AG04450 (cell line): ENCODE data around the gene PRTG. TPM values are rescaled to one million over a fixed set of nuclear protein-coding genes. Genes with fewer than 3 reads are reported as not detected.

Experiments
- CTCF ChIA-PET: fragments of 300-600, 350-600 bp; formaldehyde crosslinking; extraction: SDS; loops from one replicate; lab custom pipeline; 2022; ENCODE audit warnings: antibody characterized with exemption, inconsistent platforms; lab: Charles Lee
- POLR2A ChIA-PET: fragments of 350-600 bp; formaldehyde crosslinking; extraction: SDS; loops from one replicate; lab custom pipeline; 2021; ENCODE audit warnings: antibody characterized with exemption, inconsistent platforms; lab: Yijun Ruan, JAX
- DNase-seq: peaks from one replicate; pipeline ENCODE4 v3.0.0-alpha.2; 2011; ENCODE audit warnings: low read depth, low spot score
- H3K27ac ChIP-seq: one replicate; pipeline ENCODE4 v1.5.1; 2012; ENCODE audit warnings: low read depth, low read length, control low read depth
- H3K27me3 ChIP-seq: one replicate; pipeline ENCODE4 v1.6.0; 2012; ENCODE audit warnings: low read length; ENCODE audit not compliant: control insufficient read depth, insufficient read depth
- H3K4me3 ChIP-seq: 2 replicates; pipeline ENCODE4 v1.5.1; 2011; ENCODE audit warnings: mild to moderate bottlenecking, low read depth, low read length, control low read depth
- H3K9me3 ChIP-seq: 2 replicates; pipeline ENCODE4 v1.5.1; 2012; ENCODE audit warnings: low read length; ENCODE audit not compliant: control insufficient read depth, insufficient read depth
- polyA plus RNA-seq: library from polyadenylated mRNA; depleted of rRNA; stranded (reverse); fragments of >200 nt; gene quantifications from 2 replicates; pipeline ENCODE4 v1.2.3, GENCODE V29; 2011
- TF ChIP-seq, protein P1 (sequence below): IDR thresholded peaks from 2 replicates; pipeline ENCODE4 v1.5.1; 2011; ENCODE audit warnings: low read depth, low read length, control low read depth, inconsistent platforms

PRTG gene
- polyA plus RNA-seq, 1 experiment = 1.2 TPM

- ChIA-PET POLR2A (no interaction called here), CTCF (no interaction called here)
- Histone ChIP-seq H3K27ac (no peak overlapping the region), H3K4me3 (no peak overlapping the region), H3K27me3 (peaks cover 3% of the 10 kb centered on the region), H3K9me3 (no peaks in the 10 kb centered on the region; the same call in 1 of the 2 replicates)
- TF ChIP-seq, protein P1, sequence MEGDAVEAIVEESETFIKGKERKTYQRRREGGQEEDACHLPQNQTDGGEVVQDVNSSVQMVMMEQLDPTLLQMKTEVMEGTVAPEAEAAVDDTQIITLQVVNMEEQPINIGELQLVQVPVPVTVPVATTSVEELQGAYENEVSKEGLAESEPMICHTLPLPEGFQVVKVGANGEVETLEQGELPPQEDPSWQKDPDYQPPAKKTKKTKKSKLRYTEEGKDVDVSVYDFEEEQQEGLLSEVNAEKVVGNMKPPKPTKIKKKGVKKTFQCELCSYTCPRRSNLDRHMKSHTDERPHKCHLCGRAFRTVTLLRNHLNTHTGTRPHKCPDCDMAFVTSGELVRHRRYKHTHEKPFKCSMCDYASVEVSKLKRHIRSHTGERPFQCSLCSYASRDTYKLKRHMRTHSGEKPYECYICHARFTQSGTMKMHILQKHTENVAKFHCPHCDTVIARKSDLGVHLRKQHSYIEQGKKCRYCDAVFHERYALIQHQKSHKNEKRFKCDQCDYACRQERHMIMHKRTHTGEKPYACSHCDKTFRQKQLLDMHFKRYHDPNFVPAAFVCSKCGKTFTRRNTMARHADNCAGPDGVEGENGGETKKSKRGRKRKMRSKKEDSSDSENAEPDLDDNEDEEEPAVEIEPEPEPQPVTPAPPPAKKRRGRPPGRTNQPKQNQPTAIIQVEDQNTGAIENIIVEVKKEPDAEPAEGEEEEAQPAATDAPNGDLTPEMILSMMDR = no peak
- DNase-seq = no peak
These were observed 152.2 kb downstream of the PRTG start for GRCh38 chr15:55590788-55591187.

DNA sequence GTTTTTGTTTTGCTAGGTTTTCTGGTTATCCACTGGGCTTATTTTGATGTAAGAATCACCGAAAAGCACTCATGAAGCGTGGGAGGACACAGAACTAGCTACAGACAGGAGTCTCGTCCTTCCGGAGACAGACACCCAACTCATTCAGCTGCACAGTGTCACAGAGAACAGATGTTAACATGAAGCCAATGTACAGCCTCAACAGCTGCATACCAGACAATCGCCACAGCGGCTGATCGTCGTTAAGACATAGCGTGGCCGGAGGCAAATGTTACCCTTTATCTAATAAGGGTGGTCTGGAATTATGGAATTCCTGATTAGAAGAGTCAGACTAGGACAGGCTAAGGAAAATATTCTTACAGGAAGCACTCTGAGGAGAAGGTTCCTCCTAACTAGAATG lies 153.7 kb downstream of the PRTG start:
- POLR2A ChIA-PET = interaction anchor here (0.5 kb wide), 1 partner anchor 37 kb away, joined by 3 read pairs; no protein-coding TSS in a partner anchor
- TF ChIP-seq, protein P1 = no peak
- Histone ChIP-seq H3K4me3 (peak overlapping the region; percentile 68), H3K9me3 (no peaks in the 10 kb centered on the region; the same call in 1 of the 2 replicates), H3K27ac (no peak overlapping the region), H3K27me3 (no peaks in the 10 kb centered on the region)
- DNase-seq = no peak
- CTCF ChIA-PET = interaction anchor here (0.8 to 1.2 kb wide), 3 partner anchors 34 to 150 kb away, joined by 3 to 6 read pairs (median 3); no protein-coding TSS in a partner anchor

DNA sequence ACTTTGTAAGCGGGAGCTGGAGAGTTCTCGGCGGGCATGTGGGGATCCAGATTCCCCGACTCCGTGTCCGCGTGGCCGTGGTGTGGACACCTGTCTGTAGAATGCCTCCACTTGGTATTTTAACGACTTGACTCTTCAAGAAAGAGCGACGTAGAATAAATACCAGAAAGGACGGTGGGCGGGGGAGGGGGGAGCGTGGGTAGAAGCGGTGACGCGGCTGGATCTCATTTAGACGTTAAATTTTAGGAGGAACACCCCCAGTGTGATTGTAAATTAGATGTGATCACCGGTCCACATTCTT lies 154.2 kb downstream of the PRTG start:
- no peaks in the 10 kb centered on the region for H3K27me3 ChIP-seq
- TF ChIP-seq, protein P1 = no peak
- H3K27ac ChIP-seq = peak overlapping the region; percentile 83
- POLR2A ChIA-PET = no interaction called here
- H3K4me3 ChIP-seq = peak overlapping the region; percentile 68
- H3K9me3 ChIP-seq = no peaks in the 10 kb centered on the region; the same call in 1 of the 2 replicates
- CTCF ChIA-PET = interaction anchor here (0.6 to 1.2 kb wide), 7 partner anchors 29 to 338 kb away, joined by 3 to 6 read pairs (median 3); no protein-coding TSS in a partner anchor
- DNase-seq = no peak

- ChIA-PET CTCF (interaction anchor here (0.6 to 1.2 kb wide), 7 partner anchors 29 to 337 kb away, joined by 3 to 6 read pairs (median 3); no protein-coding TSS in a partner anchor), POLR2A (no interaction called here)
- H3K9me3 ChIP-seq = no peaks in the 10 kb centered on the region; the same call in 1 of the 2 replicates
- peak within 1 kb of the TSS; percentile 83 for H3K27ac ChIP-seq
- H3K27me3 ChIP-seq = no peaks in the 10 kb centered on the region
- TF ChIP-seq, protein P1 = no peak; the same call in 1 of the 2 replicates
- peak within 1 kb of the TSS; percentile 77 for H3K4me3 ChIP-seq
- DNase-seq = peak; percentile 24
These were observed 154.7 kb downstream of the PRTG start, which contains the start of gene PYGO1 for GRCh38 chr15:55588070-55588814. TSS of gene PYGO1 (minus strand) at chr15:55588345. CDS start at chr15:55587883, 462 bp downstream.
